ENCODE results near the gene PUSL1.

DNA sequence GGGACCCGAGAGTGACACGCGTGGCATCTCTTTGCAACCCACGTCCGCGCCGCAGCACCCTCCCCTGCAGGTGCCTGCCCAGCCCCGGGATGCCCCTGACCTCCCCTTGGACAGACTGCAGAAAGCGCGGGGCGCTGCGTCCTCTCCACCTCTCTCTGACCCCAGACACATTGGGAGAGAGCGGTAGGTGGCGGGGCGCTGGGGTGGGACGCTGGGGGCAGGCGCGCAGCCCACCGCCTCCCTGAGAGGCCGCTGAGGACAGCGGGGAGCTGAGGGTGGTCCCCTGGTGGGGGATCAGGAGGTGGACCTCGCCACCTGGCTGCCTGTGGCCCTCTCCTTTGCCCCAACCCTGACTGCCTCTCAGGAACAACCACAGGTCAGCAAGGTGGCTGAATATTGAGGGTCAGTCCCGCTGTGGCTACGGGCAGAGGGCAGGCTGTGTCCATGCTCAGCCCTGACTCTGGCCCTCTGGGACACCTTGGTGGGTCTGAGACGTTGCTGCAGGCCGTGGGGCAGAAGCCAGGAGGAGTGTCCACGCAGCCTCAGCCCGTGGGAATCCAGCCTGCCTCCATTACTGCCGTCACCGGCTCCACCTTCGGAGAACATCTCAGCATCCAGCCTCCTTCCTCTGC is 34.0 kb upstream of the PUSL1 start:
- TF ChIP-seq, protein P1, sequence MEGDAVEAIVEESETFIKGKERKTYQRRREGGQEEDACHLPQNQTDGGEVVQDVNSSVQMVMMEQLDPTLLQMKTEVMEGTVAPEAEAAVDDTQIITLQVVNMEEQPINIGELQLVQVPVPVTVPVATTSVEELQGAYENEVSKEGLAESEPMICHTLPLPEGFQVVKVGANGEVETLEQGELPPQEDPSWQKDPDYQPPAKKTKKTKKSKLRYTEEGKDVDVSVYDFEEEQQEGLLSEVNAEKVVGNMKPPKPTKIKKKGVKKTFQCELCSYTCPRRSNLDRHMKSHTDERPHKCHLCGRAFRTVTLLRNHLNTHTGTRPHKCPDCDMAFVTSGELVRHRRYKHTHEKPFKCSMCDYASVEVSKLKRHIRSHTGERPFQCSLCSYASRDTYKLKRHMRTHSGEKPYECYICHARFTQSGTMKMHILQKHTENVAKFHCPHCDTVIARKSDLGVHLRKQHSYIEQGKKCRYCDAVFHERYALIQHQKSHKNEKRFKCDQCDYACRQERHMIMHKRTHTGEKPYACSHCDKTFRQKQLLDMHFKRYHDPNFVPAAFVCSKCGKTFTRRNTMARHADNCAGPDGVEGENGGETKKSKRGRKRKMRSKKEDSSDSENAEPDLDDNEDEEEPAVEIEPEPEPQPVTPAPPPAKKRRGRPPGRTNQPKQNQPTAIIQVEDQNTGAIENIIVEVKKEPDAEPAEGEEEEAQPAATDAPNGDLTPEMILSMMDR (conservative IDR thresholded peaks at IDR 0.05; ENCODE audit: low read depth, low read length) = no peak
- no peak for TF ChIP-seq NFE2L2 (IDR thresholded peaks at IDR 0.05; ENCODE audit: low read depth, low read length)
- TF ChIP-seq RFX5 (IDR thresholded peaks at IDR 0.05; ENCODE audit: low read depth, low read length) = no peak
- TF ChIP-seq POLR2A (IDR thresholded peaks at IDR 0.05; ENCODE audit: low read depth, low read length) = no peak
- TF ChIP-seq, protein P2, sequence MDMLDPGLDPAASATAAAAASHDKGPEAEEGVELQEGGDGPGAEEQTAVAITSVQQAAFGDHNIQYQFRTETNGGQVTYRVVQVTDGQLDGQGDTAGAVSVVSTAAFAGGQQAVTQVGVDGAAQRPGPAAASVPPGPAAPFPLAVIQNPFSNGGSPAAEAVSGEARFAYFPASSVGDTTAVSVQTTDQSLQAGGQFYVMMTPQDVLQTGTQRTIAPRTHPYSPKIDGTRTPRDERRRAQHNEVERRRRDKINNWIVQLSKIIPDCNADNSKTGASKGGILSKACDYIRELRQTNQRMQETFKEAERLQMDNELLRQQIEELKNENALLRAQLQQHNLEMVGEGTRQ (IDR thresholded peaks at IDR 0.05; ENCODE audit: low read depth, low read length) = no peak
- TF ChIP-seq SMC3 (IDR thresholded peaks at IDR 0.05; ENCODE audit: low read depth, low read length) = no peak
- no peak for TF ChIP-seq RAD21 (IDR thresholded peaks at IDR 0.05; ENCODE audit: low read length)
- 0 out of 2 replicates have a peak, but pooled peaks have one; percentile 5 for TF ChIP-seq MXI1 (IDR thresholded peaks at IDR 0.05; ENCODE audit: borderline replicate concordance, low read depth, low read length)
- no peak for TF ChIP-seq FOS (IDR thresholded peaks at IDR 0.05; ENCODE audit: low read depth, low read length)
- no peak for TF ChIP-seq CEBPB (IDR thresholded peaks at IDR 0.05; ENCODE audit: low read depth, low read length)
